ENCODE data around the gene CYB561A3. TPM values are rescaled to one million over a fixed set of nuclear protein-coding genes. Genes with fewer than 3 reads are reported as not detected.
"Not testable (repeated sequence)": the region's sequence is repeated elsewhere in the genome, so short reads cannot be mapped to it uniquely, and the experiment has no call there.

Gene CYB561A3
- total and polyA plus RNA-seq, 4 experiments from 2014 or later: 40.1 to 95.7 (median 45.9) TPM

- Mint-ChIP-seq H3K9me3 (no peaks in the 10 kb centered on the region), H3K4me1 (peaks cover 0 to 4% (median 0%) of the 10 kb centered on the region in 4 donors), H3K36me3 (peaks cover 27 to 70% of the 10 kb centered on the region in 2 donors), H3K27ac (peak overlapping the region in 4 of 7 donors; percentile 7 to 54 (median 32)), H3K27me3 (no peaks in the 10 kb centered on the region), H3K4me3 (no peak overlapping the region)
- H3K4me1 ChIP-seq (ENCODE audit: insufficient read depth, low read length): no peaks in the 10 kb centered on the region
- no peaks in the 10 kb centered on the region for H3K27me3 ChIP-seq (ENCODE audit: insufficient read depth, low read length)
- H3K4me3 ChIP-seq (ENCODE audit: low read length in 2 of 2): no peak overlapping the region
- no peak for DNase-seq
- no peaks in the 10 kb centered on the region for H3K9me3 ChIP-seq (ENCODE audit: control insufficient read depth in 1 of 2, low read length in 2 of 2)
- peaks cover 42% of the 10 kb centered on the region for H3K36me3 ChIP-seq (ENCODE audit: insufficient read depth, low read length)
- H3K27ac ChIP-seq (ENCODE audit: low read depth, low read length): no peak overlapping the region
- intact Hi-C loops (cut with micrococcal nuclease): no loop called here
- POLR2A ChIA-PET (ENCODE audit: partially characterized antibody): interaction anchor here (0.7 to 3.4 kb wide), 5 partner anchors 9 to 70 kb away, joined by 3 to 21 read pairs (median 5); partner anchors contain the start of genes CPSF7, SDHAF2, TMEM138 and TMEM216
- CTCF ChIA-PET (ENCODE audit: partially characterized antibody): interaction anchor here (1.2 to 4.7 kb wide), 6 partner anchors 9 to 65 kb away, joined by 3 to 39 read pairs (median 11); partner anchors contain the start of genes CPSF7, SDHAF2 and TMEM216
These were observed 39.9 kb upstream of the CYB561A3 start for GRCh38 chr11:61401573-61401972.

GRCh38 chr11:61401173-61401572 is 39.5 kb upstream of the CYB561A3 start:
- H3K9me3 ChIP-seq (ENCODE audit: control insufficient read depth in 1 of 2, low read length in 2 of 2): no peaks in the 10 kb centered on the region
- intact Hi-C loops (cut with micrococcal nuclease): no loop called here
- Mint-ChIP-seq H3K9me3 (no peaks in the 10 kb centered on the region), H3K27me3 (no peaks in the 10 kb centered on the region), H3K4me1 (peaks cover 0 to 3% (median 0%) of the 10 kb centered on the region in 4 donors), H3K27ac (peak overlapping the region in 4 of 7 donors; percentile 7 to 58 (median 34)), H3K36me3 (peaks cover 27 to 67% of the 10 kb centered on the region in 2 donors), H3K4me3 (no peak overlapping the region)
- CTCF ChIA-PET (ENCODE audit: partially characterized antibody): interaction anchor here (1.2 to 4.7 kb wide), 5 partner anchors 9 to 65 kb away, joined by 3 to 39 read pairs (median 12); partner anchors contain the start of gene TMEM216
- H3K4me1 ChIP-seq (ENCODE audit: insufficient read depth, low read length): no peaks in the 10 kb centered on the region
- H3K4me3 ChIP-seq (ENCODE audit: low read length in 2 of 2): no peak overlapping the region
- no peaks in the 10 kb centered on the region for H3K27me3 ChIP-seq (ENCODE audit: insufficient read depth, low read length)
- H3K36me3 ChIP-seq (ENCODE audit: insufficient read depth, low read length): peaks cover 39% of the 10 kb centered on the region
- no peak overlapping the region for H3K27ac ChIP-seq (ENCODE audit: low read depth, low read length)
- no peak for DNase-seq
- POLR2A ChIA-PET (ENCODE audit: partially characterized antibody): interaction anchor here (0.7 to 3.4 kb wide), 5 partner anchors 9 to 70 kb away, joined by 3 to 21 read pairs (median 5); partner anchors contain the start of genes CPSF7, SDHAF2, TMEM138 and TMEM216

- no peaks in the 10 kb centered on the region for H3K27me3 ChIP-seq (ENCODE audit: insufficient read depth, low read length)
- H3K36me3 ChIP-seq (ENCODE audit: insufficient read depth, low read length): no peaks in the 10 kb centered on the region
- no peaks in the 10 kb centered on the region for H3K9me3 ChIP-seq (ENCODE audit: control insufficient read depth in 1 of 2, low read length in 2 of 2)
- intact Hi-C loops (cut with micrococcal nuclease): loop anchor here (2.0 kb wide), 3 partner anchors 30 to 56 kb away; partner anchors contain the start of genes CPSF7 and TMEM138
- no peaks in the 10 kb centered on the region for H3K27me3 Mint-ChIP-seq
- H3K27ac Mint-ChIP-seq: peak overlapping the region; percentile 95 to 99 (median 98)
- ChIA-PET CTCF (ENCODE audit: partially characterized antibody) (interaction anchor here (1.0 to 7.8 kb wide), 13 partner anchors 8 to 562 kb away, joined by 3 to 117 read pairs (median 6); partner anchors contain the start of genes CYB561A3, TKFC and TMEM138), POLR2A (ENCODE audit: partially characterized antibody) (interaction anchor here (0.9 to 5.6 kb wide), 10 partner anchors 8 to 478 kb away, joined by 3 to 89 read pairs (median 8); partner anchors contain the start of genes CPSF7, CYB561A3, DDB1 and SDHAF2)
- H3K36me3 Mint-ChIP-seq: peaks cover 6 to 31% of the 10 kb centered on the region in 2 donors
- DNase-seq: peak; percentile 24 to 46 (median 27)
- H3K4me3 Mint-ChIP-seq: peak overlapping the region; percentile 91 to 97 (median 96)
- peaks cover 26% of the 10 kb centered on the region for H3K4me1 ChIP-seq (ENCODE audit: insufficient read depth, low read length)
- H3K4me1 Mint-ChIP-seq: peaks cover 12 to 27% (median 22%) of the 10 kb centered on the region in 4 donors
- peak overlapping the region; percentile 74 for H3K27ac ChIP-seq (ENCODE audit: low read depth, low read length)
- peak overlapping the region; percentile 77 to 86 for H3K4me3 ChIP-seq (ENCODE audit: low read length in 2 of 2)
- no peaks in the 10 kb centered on the region for H3K9me3 Mint-ChIP-seq
These were observed 31.4 kb upstream of the CYB561A3 start for GRCh38 chr11:61392981-61393595.

GRCh38 chr11:61390161-61390560 is 28.5 kb upstream of the CYB561A3 start:
- no peak overlapping the region for H3K4me3 ChIP-seq (ENCODE audit: low read length in 2 of 2)
- DNase-seq: no peak
- no peak overlapping the region for H3K27ac ChIP-seq (ENCODE audit: low read depth, low read length)
- no peaks in the 10 kb centered on the region for H3K27me3 ChIP-seq (ENCODE audit: insufficient read depth, low read length)
- CTCF ChIA-PET (ENCODE audit: partially characterized antibody): interaction anchor here (1.1 to 7.8 kb wide), 2 partner anchors 9 to 54 kb away, joined by 3 to 117 read pairs; partner anchors contain the start of gene TKFC
- no peaks in the 10 kb centered on the region for H3K36me3 ChIP-seq (ENCODE audit: insufficient read depth, low read length)
- POLR2A ChIA-PET (ENCODE audit: partially characterized antibody): interaction anchor here (4.8 to 5.6 kb wide), 2 partner anchors 28 to 55 kb away, joined by 59 to 89 read pairs; partner anchors contain the start of genes CYB561A3, DDB1, TKFC and TMEM138
- no peaks in the 10 kb centered on the region for H3K9me3 ChIP-seq (ENCODE audit: control insufficient read depth in 1 of 2, low read length in 2 of 2)
- H3K4me1 Mint-ChIP-seq: peaks cover 16 to 35% (median 27%) of the 10 kb centered on the region in 4 donors
- H3K27ac Mint-ChIP-seq: peak overlapping the region in 2 of 7 donors; percentile 42 to 67
- H3K4me1 ChIP-seq (ENCODE audit: insufficient read depth, low read length): peaks cover 33% of the 10 kb centered on the region
- peaks cover 0 to 2% (median 0%) of the 10 kb centered on the region in 8 donors for H3K9me3 Mint-ChIP-seq
- intact Hi-C loops (cut with micrococcal nuclease): no loop called here
- H3K36me3 Mint-ChIP-seq: peaks cover 3 to 13% of the 10 kb centered on the region in 2 donors
- H3K4me3 Mint-ChIP-seq: no peak overlapping the region
- H3K27me3 Mint-ChIP-seq: no peaks in the 10 kb centered on the region

GRCh38 chr11:61384271-61385242 is 22.9 kb upstream of the CYB561A3 start:
- H3K4me3 Mint-ChIP-seq: no peak overlapping the region
- H3K4me3 ChIP-seq (ENCODE audit: low read length in 2 of 2): no peak overlapping the region
- DNase-seq: no peak
- H3K9me3 Mint-ChIP-seq: peaks cover 0 to 2% (median 0%) of the 10 kb centered on the region in 8 donors
- H3K27me3 Mint-ChIP-seq: no peaks in the 10 kb centered on the region
- peaks cover 8% of the 10 kb centered on the region for H3K4me1 ChIP-seq (ENCODE audit: insufficient read depth, low read length)
- POLR2A ChIA-PET (ENCODE audit: partially characterized antibody): interaction anchor here (1.3 to 5.1 kb wide), 5 partner anchors 9 to 49 kb away, joined by 4 to 87 read pairs (median 6); partner anchors contain the start of genes CYB561A3, DDB1, TKFC and TMEM138
- H3K27ac ChIP-seq (ENCODE audit: low read depth, low read length): no peak overlapping the region
- H3K9me3 ChIP-seq (ENCODE audit: control insufficient read depth in 1 of 2, low read length in 2 of 2): no peaks in the 10 kb centered on the region
- no peaks in the 10 kb centered on the region for H3K36me3 ChIP-seq (ENCODE audit: insufficient read depth, low read length)
- CTCF ChIA-PET (ENCODE audit: partially characterized antibody): interaction anchor here (0.8 to 9.3 kb wide), 26 partner anchors 9 to 608 kb away, joined by 3 to 442 read pairs (median 11); partner anchors contain the start of genes CPSF7, CYB561A3, DDB1 and SDHAF2
- H3K36me3 Mint-ChIP-seq: no peaks in the 10 kb centered on the region
- H3K27me3 ChIP-seq (ENCODE audit: insufficient read depth, low read length): no peaks in the 10 kb centered on the region
- H3K4me1 Mint-ChIP-seq: peaks cover 3 to 9% (median 6%) of the 10 kb centered on the region in 4 donors
- peak overlapping the region in 1 of 7 donors; percentile 18 for H3K27ac Mint-ChIP-seq
- intact Hi-C loops (cut with micrococcal nuclease): loop anchor here (1.0 to 10.0 kb wide), 3 partner anchors 130 to 607 kb away; no protein-coding TSS in a partner anchor

GRCh38 chr11:61383859-61384258 is 22.2 kb upstream of the CYB561A3 start:
- not testable (repeated sequence) for H3K27me3 Mint-ChIP-seq; H3K4me3 ChIP-seq (ENCODE audit: low read length in 2 of 2); H3K9me3 Mint-ChIP-seq; H3K4me1 Mint-ChIP-seq; H3K4me3 Mint-ChIP-seq; H3K4me1 ChIP-seq (ENCODE audit: insufficient read depth, low read length); H3K27me3 ChIP-seq (ENCODE audit: insufficient read depth, low read length); DNase-seq; H3K27ac ChIP-seq (ENCODE audit: low read depth, low read length); H3K9me3 ChIP-seq (ENCODE audit: control insufficient read depth in 1 of 2, low read length in 2 of 2); H3K36me3 ChIP-seq (ENCODE audit: insufficient read depth, low read length); H3K36me3 Mint-ChIP-seq; H3K27ac Mint-ChIP-seq
- intact Hi-C loops (cut with micrococcal nuclease): loop anchor here (10.0 kb wide), 1 partner anchor 129 kb away; no protein-coding TSS in a partner anchor
- ChIA-PET POLR2A (ENCODE audit: partially characterized antibody) (interaction anchor here (2.1 to 5.1 kb wide), 3 partner anchors 9 to 48 kb away, joined by 6 to 87 read pairs (median 29); partner anchors contain the start of genes CYB561A3, DDB1, TKFC and TMEM138), CTCF (ENCODE audit: partially characterized antibody) (interaction anchor here (0.8 to 9.3 kb wide), 14 partner anchors 9 to 608 kb away, joined by 3 to 442 read pairs (median 14); partner anchors contain the start of genes CPSF7, CYB561A3, DDB1 and SDHAF2)

Measured in CD4-positive, alpha-beta memory T cell (primary cell).